Measurements from ENCODE around the gene KCNS3.

The KCNS3 gene

DNA sequence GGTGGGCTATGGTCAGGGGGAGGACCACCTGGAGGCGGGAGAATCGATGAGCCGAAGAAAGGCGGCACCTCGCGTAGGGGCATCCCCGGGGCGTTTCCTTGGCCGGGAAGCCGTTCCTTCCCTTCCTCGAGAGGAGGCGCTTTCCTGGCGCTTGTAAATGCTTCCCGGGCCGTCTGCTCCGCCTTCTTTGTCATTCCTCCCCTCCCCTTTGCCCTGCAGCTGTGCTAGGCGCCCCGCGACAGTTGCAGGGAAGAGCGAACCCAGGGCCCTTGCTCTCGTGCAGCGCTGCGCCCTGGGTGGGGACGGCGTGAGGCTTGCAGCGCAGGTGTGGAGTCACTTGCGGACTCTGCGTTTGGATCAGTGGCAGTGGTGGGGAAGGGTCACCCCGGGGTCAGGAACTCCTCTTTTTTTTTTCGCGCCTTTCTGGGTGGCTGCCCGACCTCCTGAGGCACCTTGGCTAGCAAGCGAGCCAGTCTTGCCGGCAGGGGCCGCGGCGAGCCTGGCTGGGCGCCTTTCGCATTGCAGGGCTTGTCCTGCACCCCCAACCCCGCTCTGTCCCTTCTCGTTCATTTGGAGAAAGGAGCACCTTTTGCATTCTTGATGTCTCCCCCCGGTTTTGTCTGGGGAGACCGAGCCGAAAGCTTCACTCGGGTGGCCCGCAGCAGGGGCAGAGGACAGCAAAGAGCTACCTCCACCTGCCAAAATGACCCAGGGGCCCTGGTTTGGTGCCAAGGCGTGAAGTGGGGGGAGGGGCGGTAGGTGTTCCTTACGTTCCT is 858 bp downstream of the KCNS3 start:
- DNase-seq: no peak

DNA sequence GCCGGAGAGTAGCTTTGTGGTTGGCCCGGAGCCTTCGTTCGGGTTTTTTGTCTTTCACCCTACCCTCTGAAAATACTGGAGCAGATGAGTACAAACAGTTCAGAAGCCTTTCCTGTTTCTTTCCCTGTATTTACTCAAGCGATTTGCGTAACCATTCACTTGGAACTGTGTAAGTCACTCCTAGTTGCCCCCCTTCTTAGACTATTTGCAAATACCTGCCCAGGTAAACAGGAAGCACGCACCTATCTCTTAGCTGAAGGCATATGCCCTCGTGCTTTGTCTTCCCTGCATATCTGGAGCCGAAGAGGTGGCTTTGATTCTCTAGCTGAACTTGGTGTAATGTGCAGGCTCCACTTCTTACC is 1.4 kb downstream of the KCNS3 start:
- DNase-seq: no peak

DNA sequence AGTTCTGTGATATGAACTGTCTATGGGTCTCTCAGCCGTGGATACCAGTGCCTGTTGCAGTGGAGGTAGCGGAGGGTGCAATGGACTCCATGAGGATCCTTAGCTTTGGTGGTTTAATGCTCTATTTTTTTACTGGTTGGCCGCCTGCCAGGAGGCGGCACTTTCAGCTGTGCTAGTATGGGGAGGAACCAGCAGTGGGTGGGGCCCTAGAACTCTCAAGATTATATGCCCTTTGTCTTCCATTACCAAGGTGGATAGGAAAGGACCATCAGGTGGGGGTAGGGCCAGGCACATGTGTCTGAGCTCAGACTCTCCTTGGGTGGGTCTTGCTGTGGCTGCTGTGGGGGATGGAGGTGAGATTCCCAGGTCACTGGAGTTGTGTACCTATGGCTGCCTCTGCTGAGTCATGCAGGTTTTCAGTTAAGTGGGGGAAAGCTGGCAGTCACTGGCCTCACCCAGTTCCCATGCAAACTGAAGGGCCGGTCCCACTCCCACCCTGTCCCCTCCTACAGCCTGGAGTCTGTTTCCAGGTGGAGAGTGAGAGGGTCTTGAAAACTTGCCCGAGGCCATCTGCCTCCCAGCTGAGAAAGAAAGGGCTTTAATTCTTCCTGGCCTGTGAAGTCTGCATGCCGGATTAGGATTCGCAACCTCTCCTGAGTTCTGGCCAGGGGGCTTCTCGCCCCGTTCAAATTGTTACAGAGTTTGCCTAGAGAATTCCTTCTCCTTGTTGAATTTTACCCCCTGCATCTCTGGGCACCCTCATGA is 14.5 kb downstream of the KCNS3 start:
- no peak for DNase-seq

DNA sequence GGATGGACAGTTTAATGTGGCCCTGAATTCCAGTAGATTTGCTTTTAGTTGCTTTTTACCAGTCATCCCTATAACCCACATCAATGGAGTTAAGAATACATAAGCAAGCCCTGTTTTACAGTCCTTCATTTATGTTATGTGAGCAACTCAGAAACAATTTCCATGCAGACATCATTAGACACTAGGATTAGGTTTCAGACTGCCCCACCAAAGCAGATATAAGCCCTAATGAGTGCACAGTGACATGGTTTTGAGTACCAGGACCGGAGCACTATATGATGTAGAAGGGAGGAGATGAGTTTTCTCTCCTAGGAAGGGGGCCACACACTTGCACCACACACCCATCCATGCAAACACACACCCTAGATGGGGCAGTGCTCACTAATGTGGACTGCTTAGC is 15.5 kb downstream of the KCNS3 start:
- no peak for DNase-seq

DNA sequence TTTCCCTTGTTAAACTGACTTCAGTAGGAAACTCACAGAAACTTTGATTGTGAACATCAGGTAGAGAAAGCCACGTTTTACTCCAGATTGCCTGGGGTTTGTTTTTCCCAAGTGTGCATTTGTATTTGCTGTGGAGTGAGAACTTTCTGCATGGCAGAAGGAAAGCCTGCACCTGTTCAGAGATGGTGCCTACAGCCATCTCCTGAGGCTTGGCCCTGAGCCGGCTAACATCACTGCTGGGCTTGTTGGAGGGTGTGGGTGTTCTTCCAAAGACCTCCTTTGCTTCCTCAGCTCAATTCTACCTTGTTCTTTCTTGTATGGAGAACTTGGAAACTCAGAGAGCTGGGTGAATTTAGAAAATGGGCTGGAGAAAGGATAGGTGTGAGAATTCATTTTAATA is 16.1 kb downstream of the KCNS3 start:
- no peak for DNase-seq

DNA sequence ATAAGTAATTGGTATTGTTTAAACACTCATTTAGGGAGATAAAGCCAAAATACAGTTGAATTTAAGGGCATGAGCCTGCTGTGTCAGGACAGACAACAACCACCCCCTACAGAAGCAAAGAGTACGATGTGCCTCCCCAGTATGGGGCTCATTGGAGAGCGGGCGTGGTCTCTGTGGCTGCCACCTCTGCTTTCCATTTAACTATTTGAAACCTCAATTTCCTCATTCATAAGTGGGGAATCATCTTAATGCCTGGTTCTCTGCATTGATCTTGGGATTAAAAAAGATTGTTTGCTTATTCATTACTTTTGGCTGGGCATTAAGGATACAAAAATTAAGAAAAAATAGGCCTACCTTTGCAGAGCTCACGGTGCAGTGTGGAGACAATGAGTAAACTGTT is 21.4 kb downstream of the KCNS3 start:
- DNase-seq: no peak

DNA sequence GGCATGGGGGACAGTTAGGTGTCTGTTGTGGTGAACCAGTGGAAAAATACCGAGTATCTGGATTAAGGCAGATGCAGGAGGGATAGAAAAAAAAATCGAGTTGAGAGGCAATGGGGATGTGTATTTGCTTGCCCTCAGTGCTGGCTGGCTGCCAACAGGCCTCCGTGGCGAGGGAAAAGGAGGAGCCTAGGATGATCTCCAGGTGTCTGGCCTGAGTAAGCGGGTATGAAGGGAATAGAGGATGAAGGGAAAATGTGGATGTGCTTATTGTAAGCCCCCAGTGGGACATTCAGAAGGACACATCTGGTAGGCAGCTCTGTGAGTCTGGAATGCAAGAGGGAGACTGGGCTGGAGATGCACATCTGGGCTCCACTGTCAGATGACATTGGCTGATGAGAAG is 22.8 kb downstream of the KCNS3 start:
- DNase-seq: no peak

DNA sequence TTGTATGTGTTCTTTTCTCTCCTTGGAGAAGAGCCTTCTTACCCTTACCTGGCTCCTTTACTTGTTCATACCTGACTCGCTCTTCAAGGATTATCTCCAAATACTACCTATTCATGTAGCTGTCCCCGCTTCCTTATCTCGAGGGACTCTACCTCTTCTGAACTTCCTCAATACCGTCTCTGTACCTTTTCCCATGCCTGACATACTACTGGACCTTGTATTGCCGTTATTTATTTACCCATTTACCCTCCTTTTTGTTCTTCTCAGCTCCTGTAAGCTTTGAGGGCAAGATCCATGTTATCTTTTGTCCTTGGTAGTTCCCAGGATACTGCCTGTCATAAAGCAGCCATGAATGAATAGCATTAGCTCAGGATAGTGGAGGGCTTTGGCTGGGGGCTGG is 32.5 kb downstream of the KCNS3 start:
- no peak for DNase-seq

DNA sequence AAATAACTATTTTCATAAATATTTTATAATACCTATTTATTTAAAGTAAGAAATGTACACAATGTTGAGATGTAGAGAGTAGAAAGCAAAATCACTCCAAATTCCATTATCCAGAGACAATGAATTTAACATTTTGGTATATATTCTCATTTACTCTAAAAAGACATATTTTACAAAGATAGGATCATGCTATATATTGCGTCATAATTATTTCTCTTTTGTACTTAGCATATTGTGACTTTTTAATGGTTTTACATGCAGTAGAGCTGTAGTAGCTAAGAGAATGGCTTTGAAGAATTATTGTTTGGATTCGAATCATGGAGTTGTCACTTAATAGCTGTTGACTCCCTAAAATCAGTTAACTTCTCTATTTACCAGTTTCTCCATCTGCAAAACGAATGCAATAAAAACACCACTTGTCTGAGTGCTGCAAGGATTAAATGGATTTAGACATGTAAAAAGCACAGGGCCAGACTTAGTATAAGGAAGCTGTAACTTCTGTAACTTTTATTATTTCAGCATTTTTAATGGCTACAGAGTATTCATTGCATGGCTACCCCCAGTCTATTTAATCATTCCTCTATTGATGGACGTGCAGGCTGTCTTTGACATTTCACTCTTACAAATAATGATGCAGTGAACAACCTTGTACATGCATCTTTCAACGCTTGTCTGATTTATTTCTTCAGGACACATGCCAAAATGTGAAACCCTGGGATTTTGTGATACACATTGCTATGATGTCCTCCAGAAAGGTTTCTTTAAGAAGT is 33.2 kb downstream of the KCNS3 start:
- DNase-seq: no peak

DNA sequence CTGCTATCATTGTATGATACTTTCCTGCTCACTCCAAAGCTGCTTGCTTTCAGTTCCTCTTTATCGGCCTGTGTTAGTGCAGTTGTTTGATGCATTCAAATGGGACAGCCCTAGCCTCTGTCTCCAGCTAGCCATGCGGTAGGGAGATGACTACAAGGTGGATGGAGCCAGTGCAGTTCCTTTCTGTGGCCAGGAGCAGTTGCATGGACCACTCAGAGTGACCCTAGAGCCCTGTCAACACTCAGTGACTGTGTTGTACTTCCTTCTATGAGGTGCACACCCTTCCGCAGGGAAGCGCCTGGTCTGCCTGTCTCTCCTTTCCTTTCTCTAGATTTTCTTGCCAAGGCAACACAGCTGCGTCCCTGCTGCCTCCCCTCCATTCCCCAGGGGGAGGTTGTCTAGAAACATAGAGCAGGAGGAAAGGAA is 33.8 kb downstream of the KCNS3 start:
- no peak for DNase-seq

DNA sequence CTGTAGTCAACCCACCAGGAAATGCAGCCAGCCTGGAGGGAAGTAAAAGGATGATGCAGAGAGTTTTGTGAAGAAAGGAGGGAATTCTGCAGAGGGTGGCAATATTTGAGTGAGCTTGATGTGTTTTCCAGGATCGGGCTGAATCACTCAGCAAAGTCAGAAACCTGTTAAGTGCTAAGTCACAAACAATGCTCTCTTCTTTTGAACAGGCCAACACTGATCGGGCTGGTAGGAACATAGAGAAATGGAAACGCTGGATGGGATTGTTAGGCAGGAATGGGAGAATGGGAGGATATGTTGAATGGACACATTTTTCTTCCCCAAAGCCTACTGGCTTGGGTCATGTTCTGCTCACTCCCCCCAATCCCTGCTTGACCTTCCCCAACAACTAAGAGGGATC is 36.6 kb downstream of the KCNS3 start:
- no peak for DNase-seq

DNA sequence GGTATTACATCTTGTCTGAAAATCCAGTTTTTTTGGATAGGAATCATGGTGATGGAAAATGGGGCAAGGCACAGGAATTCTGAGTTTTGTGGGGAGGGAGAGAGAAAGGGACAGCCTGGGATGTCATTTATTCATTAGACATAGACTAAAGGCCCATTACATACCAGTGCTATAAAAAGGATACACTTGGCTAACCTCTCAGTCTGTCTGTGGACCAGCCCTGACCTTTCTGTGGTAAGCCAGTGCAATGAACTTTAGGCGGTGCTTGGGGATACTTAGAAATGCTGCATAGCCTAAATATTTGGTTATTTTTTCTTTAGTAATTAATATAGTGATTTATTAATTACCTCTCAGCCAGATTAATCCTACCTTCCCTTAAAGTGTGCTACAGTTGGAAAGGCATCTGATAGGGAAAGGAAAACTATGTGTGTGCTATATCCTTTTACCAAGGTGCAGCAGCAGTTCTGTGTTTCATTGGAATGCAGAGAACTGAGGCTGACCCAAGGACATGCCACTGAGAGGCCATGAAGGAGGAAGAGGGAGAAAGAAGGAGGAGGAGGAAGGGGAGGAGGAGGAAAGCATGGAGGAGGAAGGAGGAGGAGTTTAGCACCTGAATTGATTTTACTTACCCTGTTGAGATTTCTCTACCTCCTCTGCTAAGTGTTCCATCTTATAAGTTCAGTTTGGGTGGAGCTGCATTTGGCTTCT is 37.5 kb downstream of the KCNS3 start:
- DNase-seq: no peak

DNA sequence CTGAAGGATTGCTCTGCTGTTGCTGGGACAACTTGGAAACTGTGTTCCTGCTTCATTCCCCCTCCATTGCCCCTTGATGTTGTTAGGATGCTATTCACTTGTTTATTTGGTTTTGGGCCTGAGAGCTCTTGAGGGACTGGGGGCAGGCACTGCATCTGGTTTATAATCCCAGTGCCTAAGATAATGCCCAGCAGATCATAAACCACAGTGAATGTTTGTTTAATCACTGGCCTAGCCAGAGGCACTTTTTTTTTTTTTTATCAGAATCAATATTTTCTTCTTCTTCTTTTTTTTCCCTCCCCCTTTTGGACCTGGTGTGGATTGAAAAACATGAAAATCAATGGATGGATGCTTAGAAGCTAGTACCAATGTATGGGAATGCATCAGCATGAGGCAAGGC is 38.1 kb downstream of the KCNS3 start:
- no peak for DNase-seq

DNA sequence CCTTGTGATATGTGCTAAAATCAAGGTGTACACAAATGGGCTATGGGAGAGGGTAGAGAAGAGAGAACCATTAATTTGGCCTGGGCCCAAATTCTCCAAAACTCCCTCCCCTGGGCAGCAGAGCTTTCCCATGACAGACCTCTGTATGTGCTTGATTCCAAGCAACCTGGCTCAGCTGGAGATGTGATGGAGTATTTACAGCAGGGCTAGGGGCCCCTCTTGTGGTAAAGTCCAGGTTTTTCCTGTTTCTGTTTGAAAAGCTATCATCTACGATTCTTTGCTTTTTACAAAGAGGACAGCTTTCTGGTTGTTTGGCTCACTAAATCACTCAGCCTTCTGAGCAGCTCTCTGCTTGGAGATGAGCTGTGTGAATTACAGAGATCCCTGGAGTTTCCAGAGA is 40.3 kb downstream of the KCNS3 start:
- no peak for DNase-seq

DNA sequence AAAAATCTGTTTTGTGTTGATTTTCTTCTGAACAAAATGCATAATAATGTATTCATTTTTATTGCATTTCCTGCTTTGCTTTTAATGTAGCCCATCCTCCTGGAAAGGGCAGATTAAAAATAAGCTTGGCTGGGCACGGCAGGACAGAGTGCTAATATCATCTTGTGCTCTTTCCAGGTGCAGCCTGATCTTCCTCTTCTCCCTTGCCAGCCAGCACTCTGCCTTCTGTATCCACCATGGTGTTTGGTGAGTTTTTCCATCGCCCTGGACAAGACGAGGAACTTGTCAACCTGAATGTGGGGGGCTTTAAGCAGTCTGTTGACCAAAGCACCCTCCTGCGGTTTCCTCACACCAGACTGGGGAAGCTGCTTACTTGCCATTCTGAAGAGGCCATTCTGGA is 52.3 kb downstream of the KCNS3 start:
- DNase-seq: no peak

DNA sequence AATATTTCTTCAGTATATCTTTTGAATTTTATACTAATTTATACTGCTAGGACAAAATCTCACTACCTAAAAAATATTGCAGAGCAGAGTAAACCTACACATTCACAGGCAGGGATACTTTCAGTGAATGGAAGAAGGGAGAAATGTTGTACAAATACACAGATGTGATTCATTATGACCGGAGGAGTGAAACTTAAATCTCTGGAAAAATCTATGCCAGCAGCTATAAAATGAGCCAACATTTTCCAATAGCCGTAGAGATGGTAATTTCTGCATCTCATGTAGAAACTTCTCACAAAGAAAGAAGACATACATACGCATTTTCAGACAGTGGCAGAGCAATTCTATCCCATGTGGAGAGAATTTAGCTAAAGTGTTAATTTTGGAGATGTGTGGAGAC is 54.8 kb downstream of the KCNS3 start:
- DNase-seq: no peak

DNA sequence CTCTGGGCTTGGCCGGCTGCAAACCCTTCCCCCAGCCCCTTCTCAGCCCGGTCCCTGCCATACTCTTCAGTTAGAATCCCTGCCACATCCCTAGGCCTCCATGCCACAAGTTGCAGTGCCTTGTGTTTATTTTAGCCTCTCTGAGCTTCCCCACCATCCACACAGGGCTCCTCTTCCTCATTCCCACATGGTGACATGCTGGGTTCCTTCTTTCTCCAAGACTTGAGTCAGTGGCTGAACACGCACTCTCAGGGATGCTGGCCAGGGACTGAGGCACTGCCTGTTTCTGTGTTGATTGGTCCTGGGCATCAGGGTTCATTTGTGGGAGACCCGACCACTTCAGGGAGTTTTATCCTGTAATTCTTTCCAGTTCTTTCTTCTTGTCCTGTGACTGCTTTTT is 56.3 kb downstream of the KCNS3 start:
- DNase-seq: no peak

DNA sequence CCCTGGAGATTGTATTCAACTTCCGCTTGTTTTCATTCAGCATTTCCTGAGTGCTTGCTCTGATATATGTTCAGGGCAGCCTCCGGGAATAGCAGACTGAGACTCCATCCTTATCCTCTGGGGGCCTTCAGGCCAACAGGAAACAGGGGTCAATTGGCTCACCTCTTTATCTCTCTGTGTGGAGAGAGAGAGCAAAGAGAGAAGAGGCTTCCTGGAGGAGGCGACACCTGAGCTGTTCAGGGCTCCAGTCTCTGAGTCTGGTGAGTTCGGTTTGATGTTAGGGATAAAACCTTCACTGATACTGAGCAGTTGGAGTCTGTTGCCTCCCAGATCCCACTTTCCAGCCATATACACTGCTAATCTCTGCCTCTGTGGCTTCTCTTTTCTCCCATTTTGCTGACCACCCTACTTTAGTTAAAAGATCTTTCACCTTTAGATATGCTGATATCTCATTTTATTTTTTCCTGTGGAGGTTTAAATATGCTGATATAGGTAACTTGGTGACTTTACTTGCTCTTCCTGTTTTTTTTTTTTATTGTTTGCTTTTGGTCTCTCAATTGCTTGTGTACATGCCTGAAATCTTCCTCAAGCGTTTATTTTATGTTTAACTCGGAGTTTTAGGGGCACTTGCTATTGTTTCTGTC is 56.9 kb downstream of the KCNS3 start:
- DNase-seq: no peak

DNA sequence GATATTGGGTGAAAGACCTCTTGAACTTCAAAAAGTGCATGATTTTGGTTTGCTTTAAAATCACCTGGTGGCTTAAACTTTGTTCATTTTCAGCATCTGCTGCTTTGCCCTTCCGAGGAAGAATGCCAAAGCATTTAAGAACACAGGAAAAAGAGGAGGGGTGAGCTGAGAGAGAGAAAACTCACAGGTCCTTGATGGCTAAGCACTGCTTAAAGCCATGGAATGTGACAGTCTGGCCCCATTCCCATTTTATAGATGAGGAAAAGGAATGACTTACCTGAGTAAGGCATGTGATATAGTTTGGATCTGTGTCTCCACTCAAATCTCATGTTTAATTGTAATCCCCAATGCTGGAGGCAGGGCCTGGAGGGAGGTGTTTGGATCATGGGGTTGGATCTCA is 58.1 kb downstream of the KCNS3 start:
- no peak for DNase-seq

DNA sequence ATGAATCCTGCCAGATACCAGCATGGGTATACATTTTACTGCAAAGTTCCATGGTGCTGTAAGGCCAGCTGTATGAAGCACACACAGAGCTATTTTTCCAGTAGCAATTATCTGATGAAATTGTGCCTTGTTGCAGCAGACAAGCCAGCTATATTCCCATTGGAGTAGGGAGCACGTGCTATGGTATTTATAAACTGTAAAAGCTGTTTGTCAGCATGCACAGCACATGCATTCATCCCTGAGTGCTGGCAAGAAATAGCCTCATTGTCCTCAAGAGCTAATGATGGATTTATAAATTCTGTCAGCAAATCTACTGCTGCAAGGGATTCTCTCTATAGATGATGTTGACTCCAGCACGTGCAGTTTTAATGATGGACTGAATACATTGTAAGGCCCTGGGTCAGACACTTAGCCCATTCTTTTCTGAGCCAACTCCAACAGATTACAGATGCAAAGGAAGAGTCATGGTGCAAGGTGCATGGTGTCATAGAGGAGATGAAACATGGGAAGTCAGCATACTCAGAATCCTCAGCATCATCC is 61.7 kb downstream of the KCNS3 start:
- DNase-seq: no peak

DNA sequence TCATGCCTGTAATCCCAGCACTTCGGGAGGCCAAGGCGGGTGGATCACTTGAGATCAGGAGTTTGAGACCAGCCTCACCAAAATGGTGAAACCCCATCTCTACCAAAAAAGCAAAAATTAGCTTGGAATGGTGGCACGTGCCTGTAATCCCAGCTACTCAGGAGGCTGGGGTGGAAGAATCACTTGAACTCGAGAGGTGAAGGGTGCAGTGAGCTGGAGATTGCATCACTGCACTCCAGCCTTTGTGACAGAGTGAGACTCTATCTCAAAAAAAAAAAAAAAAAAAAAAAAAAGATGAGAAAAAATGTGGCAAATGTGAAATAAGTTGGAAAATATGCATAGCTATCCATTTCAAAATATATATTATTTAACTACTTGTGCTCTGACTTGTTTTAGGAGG is 65.0 kb downstream of the KCNS3 start:
- no peak for DNase-seq

DNA sequence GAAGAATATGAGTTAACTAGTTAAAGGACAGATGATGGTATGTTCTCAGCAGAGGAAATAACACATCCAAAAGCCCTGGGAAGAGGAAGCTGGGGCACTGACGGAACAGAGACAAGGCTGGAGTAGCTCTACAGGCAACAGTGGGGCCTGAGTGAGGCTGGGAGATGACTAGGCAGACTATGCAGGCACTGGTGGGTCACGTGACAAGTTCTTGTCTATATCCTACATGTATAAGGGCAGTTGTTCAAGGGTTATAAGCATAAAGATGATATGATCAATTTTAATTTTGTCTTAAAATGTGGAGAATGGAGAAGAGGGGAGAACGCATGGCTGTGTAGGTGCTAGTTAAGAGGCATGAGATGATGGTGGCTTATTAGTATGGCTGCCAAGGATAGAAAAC is 68.6 kb downstream of the KCNS3 start:
- DNase-seq: no peak

DNA sequence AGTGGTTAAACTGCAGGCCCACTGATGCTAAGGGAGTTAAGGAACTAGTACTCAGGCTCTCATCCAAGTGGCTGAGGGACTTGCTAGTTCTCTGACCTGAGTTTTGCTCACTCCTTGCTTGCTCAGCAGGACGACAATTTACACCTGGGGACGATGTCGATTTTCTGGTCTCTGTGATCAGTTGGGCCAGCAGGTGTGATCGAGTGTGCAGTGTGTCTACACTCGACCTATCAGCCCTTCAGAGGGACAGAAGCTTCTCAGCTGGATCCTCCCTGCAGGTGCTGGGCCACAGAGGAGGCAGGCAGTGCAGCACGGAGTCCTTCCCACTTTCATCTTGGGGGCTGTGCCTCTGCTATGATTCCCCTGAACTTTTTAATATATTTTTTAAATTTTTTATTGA is 71.5 kb downstream of the KCNS3 start:
- DNase-seq: no peak

Measured in CD4-positive, alpha-beta T cell treated with Interleukin-10 for 1 hour (primary cell).